ENCODE results near the gene MED8. TPM values are rescaled to one million over a fixed set of nuclear protein-coding genes. Genes with fewer than 3 reads are reported as not detected.
"Not testable (repeated sequence)": the region's sequence is repeated elsewhere in the genome, so short reads cannot be mapped to it uniquely, and the experiment has no call there.

The MED8 gene
- total RNA-seq, 1 donor from 2014 or later = 23.6 TPM

- no peak overlapping the region for H3K27ac ChIP-seq
- H2AFZ ChIP-seq (replicated peaks) = no peak overlapping the region
- Mint-ChIP-seq H3K9me3 (no peaks in the 10 kb centered on the region), H3K4me1 (no peaks in the 10 kb centered on the region), H3K4me3 (no peak overlapping the region), H3K36me3 (peaks cover 39% of the 10 kb centered on the region), H3K27me3 (ENCODE audit: insufficient read depth, low read depth) (no peaks in the 10 kb centered on the region), H3K27ac (no peak overlapping the region)
- no peak for DNase-seq (ENCODE audit: low spot score)
- H3K4me2 ChIP-seq = no peak overlapping the region
- no peak overlapping the region for H3K4me3 ChIP-seq
- H3K9me3 ChIP-seq (ENCODE audit: low read depth) = no peaks in the 10 kb centered on the region
- H3K27me3 ChIP-seq = no peaks in the 10 kb centered on the region
- H3K4me1 ChIP-seq = no peaks in the 10 kb centered on the region
- H3K9ac ChIP-seq = no peak overlapping the region
- H3K36me3 ChIP-seq = no peaks in the 10 kb centered on the region
- no peaks in the 10 kb centered on the region for H4K20me1 ChIP-seq (ENCODE audit: low read depth)
- no peak for TF ChIP-seq CTCF (IDR thresholded peaks at IDR 0.05)
- TF ChIP-seq EZH2phosphoT487 (IDR thresholded peaks at IDR 0.05) = no peak
- no peak for TF ChIP-seq EZH2 (IDR thresholded peaks at IDR 0.05)
- H3F3A ChIP-seq (ENCODE audit: low read depth) = no peaks in the 10 kb centered on the region
- no peaks in the 10 kb centered on the region for H3K79me2 ChIP-seq (ENCODE audit: low read depth)
These were observed 15.7 kb upstream of the MED8 start for GRCh38 chr1:43405219-43405875.

- H3K36me3 Mint-ChIP-seq = peaks cover 34% of the 10 kb centered on the region
- H3K27ac Mint-ChIP-seq = no peak overlapping the region
- TF ChIP-seq EZH2 (IDR thresholded peaks at IDR 0.05) (no peak), CTCF (IDR thresholded peaks at IDR 0.05) (no peak), EZH2phosphoT487 (IDR thresholded peaks at IDR 0.05) (no peak)
- Histone ChIP-seq H3K9ac (no peak overlapping the region), H3F3A (ENCODE audit: low read depth) (no peaks in the 10 kb centered on the region), H3K4me1 (no peaks in the 10 kb centered on the region), H3K9me3 (ENCODE audit: low read depth) (no peaks in the 10 kb centered on the region), H3K27ac (no peak overlapping the region), H3K27me3 (no peaks in the 10 kb centered on the region), H3K79me2 (ENCODE audit: low read depth) (no peaks in the 10 kb centered on the region), H2AFZ (replicated peaks) (no peak overlapping the region), H3K4me3 (no peak overlapping the region), H4K20me1 (ENCODE audit: low read depth) (no peaks in the 10 kb centered on the region), H3K4me2 (no peak overlapping the region), H3K36me3 (no peaks in the 10 kb centered on the region)
- no peak for DNase-seq (ENCODE audit: low spot score)
- H3K4me1 Mint-ChIP-seq = no peaks in the 10 kb centered on the region
- no peak overlapping the region for H3K4me3 Mint-ChIP-seq
- no peaks in the 10 kb centered on the region for H3K27me3 Mint-ChIP-seq (ENCODE audit: insufficient read depth, low read depth)
- no peaks in the 10 kb centered on the region for H3K9me3 Mint-ChIP-seq
These were observed 14.8 kb upstream of the MED8 start for GRCh38 chr1:43404353-43404752.

GRCh38 chr1:43402089-43402865, 12.7 kb upstream of the MED8 start:
- no peaks in the 10 kb centered on the region for H3K9me3 ChIP-seq (ENCODE audit: low read depth)
- H3K79me2 ChIP-seq (ENCODE audit: low read depth) = no peaks in the 10 kb centered on the region
- no peak for TF ChIP-seq CTCF (IDR thresholded peaks at IDR 0.05)
- no peak for TF ChIP-seq EZH2 (IDR thresholded peaks at IDR 0.05)
- TF ChIP-seq EZH2phosphoT487 (IDR thresholded peaks at IDR 0.05) = no peak
- H3K4me1 Mint-ChIP-seq = no peaks in the 10 kb centered on the region
- H3K36me3 ChIP-seq = no peaks in the 10 kb centered on the region
- no peaks in the 10 kb centered on the region for H3K9me3 Mint-ChIP-seq
- no peaks in the 10 kb centered on the region for H4K20me1 ChIP-seq (ENCODE audit: low read depth)
- no peaks in the 10 kb centered on the region for H3K27me3 ChIP-seq
- H3K4me1 ChIP-seq = no peaks in the 10 kb centered on the region
- H3K27me3 Mint-ChIP-seq (ENCODE audit: insufficient read depth, low read depth) = peaks cover 3% of the 10 kb centered on the region
- no peak overlapping the region for H2AFZ ChIP-seq (replicated peaks)
- H3K4me2 ChIP-seq = no peak overlapping the region
- H3K4me3 ChIP-seq = no peak overlapping the region
- no peaks in the 10 kb centered on the region for H3F3A ChIP-seq (ENCODE audit: low read depth)
- H3K9ac ChIP-seq = no peak overlapping the region
- no peak overlapping the region for H3K4me3 Mint-ChIP-seq
- DNase-seq (ENCODE audit: low spot score) = no peak
- no peak overlapping the region for H3K27ac Mint-ChIP-seq
- H3K27ac ChIP-seq = no peak overlapping the region
- peaks cover 29% of the 10 kb centered on the region for H3K36me3 Mint-ChIP-seq

- not testable (repeated sequence) for H3K4me3 Mint-ChIP-seq
These were observed 10.8 kb upstream of the MED8 start for GRCh38 chr1:43400441-43400840.

More at GRCh38 chr1:43400441-43400840, 10.8 kb upstream of the MED8 start:
- not testable (repeated sequence) for H4K20me1 ChIP-seq (ENCODE audit: low read depth); H3K9me3 ChIP-seq (ENCODE audit: low read depth); H2AFZ ChIP-seq (replicated peaks); H3K27me3 ChIP-seq; H3K9ac ChIP-seq; H3F3A ChIP-seq (ENCODE audit: low read depth); H3K4me1 ChIP-seq; H3K9me3 Mint-ChIP-seq; H3K4me3 ChIP-seq; H3K36me3 ChIP-seq; H3K27ac Mint-ChIP-seq; DNase-seq (ENCODE audit: low spot score); H3K79me2 ChIP-seq (ENCODE audit: low read depth); H3K4me2 ChIP-seq; H3K4me1 Mint-ChIP-seq; H3K27ac ChIP-seq; H3K27me3 Mint-ChIP-seq (ENCODE audit: insufficient read depth, low read depth)
- H3K36me3 Mint-ChIP-seq = peaks cover 27% of the 10 kb centered on the region

All from neural progenitor cell (in vitro differentiated cells).